K562 (cell line): ENCODE measurements around the gene ZSCAN12. TPM values are rescaled to one million over a fixed set of nuclear protein-coding genes. Genes with fewer than 3 reads are reported as not detected.

Experiments
- ARID1B ChIP-seq: fragments of 450-650 bp; IDR thresholded peaks from 2 replicates; pipeline ENCODE4 v1.6.1; 2016; ENCODE audit warnings: antibody characterized with exemption, mild to moderate bottlenecking, inconsistent platforms
- ARID2 ChIP-seq: fragments of 450-650 bp; IDR thresholded peaks from 2 replicates; pipeline ENCODE4 v1.6.1; 2017; ENCODE audit warnings: antibody characterized with exemption, mild to moderate bottlenecking
- ATF1 ChIP-seq, 2 experiments: fragments of 450-650 bp in 1 of 2; IDR thresholded peaks; 2 replicates each; pipeline ENCODE4 v1.6.1; 2016; ENCODE audit warnings: missing compliant biosample characterization in 1 of 2, missing genetic modification characterization in 1 of 2
- ATF3 ChIP-seq, 2 experiments: fragments of 450-650 bp in 1 of 2; sonication (generic) in 1 of 2; formaldehyde crosslinking in 1 of 2; IDR thresholded peaks in 1 of 2; conservative IDR thresholded peaks in 1 of 2; 2 replicates each; pipeline versions ENCODE4 v1.6.1 to v1.8.1; 2016 to 2023; ENCODE audit warnings: mild to moderate bottlenecking in 2 of 2, moderate library complexity in 2 of 2, inconsistent platforms in 1 of 2, missing genetic modification reagents in 1 of 2
- BMI1 ChIP-seq: fragments of 150-350 bp; IDR thresholded peaks from 2 replicates; pipeline ENCODE4 v1.6.1; 2014; ENCODE audit warnings: low read length
- CBFA2T3 ChIP-seq: fragments of 450-650 bp; IDR thresholded peaks from 2 replicates; pipeline ENCODE4 v1.6.1; 2017
- CREM ChIP-seq: IDR thresholded peaks from 2 replicates; pipeline ENCODE4 v1.6.1; 2014; ENCODE audit warnings: antibody characterized with exemption, low read depth
- CSDE1 ChIP-seq, 2 experiments: fragments of 450-650 bp; IDR thresholded peaks; 2 replicates each; pipeline ENCODE4 v1.6.1; 2016; ENCODE audit warnings: mild to moderate bottlenecking in 1 of 2
- CTCFL ChIP-seq: IDR thresholded peaks from 2 replicates; pipeline ENCODE4 v1.6.1; 2011; ENCODE audit warnings: borderline replicate concordance, low read depth, mild to moderate bottlenecking, moderate library complexity, low read length; ENCODE audit not compliant: insufficient read depth, poor library complexity, severe bottlenecking
- DACH1 ChIP-seq: fragments of 450-650 bp; IDR thresholded peaks from 2 replicates; pipeline ENCODE4 v1.6.1; 2018; ENCODE audit not compliant: partially characterized antibody
- FOXK1 ChIP-seq: sonication (generic); formaldehyde crosslinking; IDR thresholded peaks from 2 replicates; pipeline ENCODE4 v1.8.0; 2022; ENCODE audit warnings: missing genetic modification reagents, mild to moderate bottlenecking, borderline replicate concordance
- HCFC1 ChIP-seq: IDR thresholded peaks from 2 replicates; pipeline ENCODE4 v1.6.1; 2012; ENCODE audit warnings: low read depth, low read length, improper control_type of control experiment
- HLTF ChIP-seq: fragments of 450-650 bp; IDR thresholded peaks from 2 replicates; pipeline ENCODE4 v1.6.1; 2016
- LEF1 ChIP-seq: fragments of 450-650 bp; IDR thresholded peaks from 2 replicates; pipeline ENCODE4 v1.6.1; 2016; ENCODE audit warnings: mild to moderate bottlenecking
- MAFK ChIP-seq: IDR thresholded peaks from 2 replicates; pipeline ENCODE4 v1.6.1; 2011; ENCODE audit warnings: low read length, improper control_type of control experiment
- NR0B1 ChIP-seq: fragments of 450-650 bp; IDR thresholded peaks from one replicate; pipeline ENCODE4 v1.6.1; 2018; ENCODE audit warnings: mild to moderate bottlenecking, moderate library complexity; ENCODE audit not compliant: partially characterized antibody
- PHF21A ChIP-seq: fragments of 450-650 bp; IDR thresholded peaks from 2 replicates; pipeline ENCODE4 v1.6.1; 2017; ENCODE audit warnings: low read depth, borderline replicate concordance
- PHF8 ChIP-seq: fragments of 200-600 bp; sonication (generic); IDR thresholded peaks from 2 replicates; pipeline ENCODE4 v1.6.1; 2012; ENCODE audit warnings: mixed run types, mild to moderate bottlenecking, inconsistent platforms, low read length, moderate library complexity, borderline replicate concordance
- POLR2AphosphoS2 ChIP-seq: IDR thresholded peaks from 2 replicates; pipeline ENCODE4 v1.6.1; 2012; ENCODE audit warnings: low read length, improper control_type of control experiment
- PPARD ChIP-seq: fragments of 250-450 bp; sonication (Bioruptor Pico); IDR thresholded peaks from 2 replicates; pipeline ENCODE4 v1.8.0; 2022; ENCODE audit warnings: inconsistent platforms, mild to moderate bottlenecking, moderate library complexity
- PTRF ChIP-seq: fragments of 450-650 bp; IDR thresholded peaks from 2 replicates; pipeline ENCODE4 v1.6.1; 2016; ENCODE audit warnings: mild to moderate bottlenecking, missing genetic modification characterization, missing compliant biosample characterization
- SMARCA4 ChIP-seq: fragments of 450-650 bp; IDR thresholded peaks from 2 replicates; pipeline ENCODE4 v1.6.1; 2016
- TAF15 ChIP-seq: fragments of 200-400 bp; formaldehyde crosslinking; IDR thresholded peaks from 2 replicates; pipeline ENCODE4 v1.6.1; 2017; ENCODE audit warnings: mild to moderate bottlenecking, low read depth, low read length, moderate library complexity
- ZNF134 ChIP-seq: fragments of 250-450 bp; sonication (Bioruptor Pico); conservative IDR thresholded peaks from 2 replicates; pipeline ENCODE4 v1.4.0; 2020
- ZNF146 ChIP-seq: IDR thresholded peaks from one replicate; pipeline ENCODE4 v1.6.1; 2018; ENCODE audit warnings: missing compliant biosample characterization; ENCODE audit not compliant: unreplicated experiment
- ZNF224 ChIP-seq: sonication (generic); formaldehyde crosslinking; IDR thresholded peaks from 2 replicates; pipeline ENCODE4 v1.8.0; 2022; ENCODE audit warnings: mild to moderate bottlenecking, missing genetic modification reagents
- ZSCAN29 ChIP-seq: fragments of 450-650 bp; IDR thresholded peaks from 2 replicates; pipeline ENCODE4 v1.6.1; 2017
- polyA plus RNA-seq, 8 experiments: library from polyadenylated mRNA; depleted of rRNA in 4 of 8; stranded (reverse) in 5 of 8; unstranded in 3 of 8; fragments of >200 nt; fragmentation: Nextera tagmentation in 2 of 8; fragmentation: Illumina TruSeq in 1 of 8; extraction: Ambion mirVana in 2 of 8; extraction: Trizol in 1 of 8; gene quantifications; 2 replicates each; pipeline versions ENCODE4 v1.2.1 to v1.2.3, GENCODE V29; 2011 to 2014; ENCODE audit warnings: inconsistent platforms in 1 of 8, missing spikeins in 1 of 8
- total RNA-seq, 7 experiments: library from RNA; depleted of rRNA in 6 of 7; stranded (reverse); fragments of >200 nt in 6 of 7; fragmentation: Illumina TruSeq in 2 of 7; extraction: Trizol in 2 of 7; gene quantifications; 2 replicates each; pipeline versions ENCODE4 v1.2.1 to v1.2.3, GENCODE V29; 2011 to 2021; ENCODE audit warnings: low replicate concordance in 1 of 7
- TF ChIP-seq, protein P1 (sequence below): fragments of 250-450 bp; sonication (Bioruptor Pico); IDR thresholded peaks from 2 replicates; pipeline ENCODE4 v1.8.0; 2022; ENCODE audit warnings: inconsistent platforms, mild to moderate bottlenecking, moderate library complexity, borderline replicate concordance

ZSCAN12 gene
- total and polyA plus RNA-seq, 9 of the 15 experiments (the other 6 are each of a cell fraction or from before 2014, with no cell fraction given), result 2.5 to 19.6 (median 12.5) TPM

- TF ChIP-seq CBFA2T3, result 0 out of 2 replicates have a peak, but pooled peaks have one; percentile 14
- peak; percentile 63; the same call in 1 of the 2 replicates for TF ChIP-seq SMARCA4
- no peak for TF ChIP-seq FOXK1
- no peak for TF ChIP-seq PTRF (tag)
- peak; percentile 54; the same call in 1 of the 2 replicates for TF ChIP-seq ARID1B
- TF ChIP-seq CTCFL, result no peak
- TF ChIP-seq, protein P1, sequence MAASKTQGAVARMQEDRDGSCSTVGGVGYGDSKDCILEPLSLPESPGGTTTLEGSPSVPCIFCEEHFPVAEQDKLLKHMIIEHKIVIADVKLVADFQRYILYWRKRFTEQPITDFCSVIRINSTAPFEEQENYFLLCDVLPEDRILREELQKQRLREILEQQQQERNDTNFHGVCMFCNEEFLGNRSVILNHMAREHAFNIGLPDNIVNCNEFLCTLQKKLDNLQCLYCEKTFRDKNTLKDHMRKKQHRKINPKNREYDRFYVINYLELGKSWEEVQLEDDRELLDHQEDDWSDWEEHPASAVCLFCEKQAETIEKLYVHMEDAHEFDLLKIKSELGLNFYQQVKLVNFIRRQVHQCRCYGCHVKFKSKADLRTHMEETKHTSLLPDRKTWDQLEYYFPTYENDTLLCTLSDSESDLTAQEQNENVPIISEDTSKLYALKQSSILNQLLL (CRISPR knock-in tag), result no peak
- TF ChIP-seq DACH1, result no peak
- TF ChIP-seq PPARD, result no peak
- TF ChIP-seq ATF3 (IDR thresholded peaks at IDR 0.05), result peak; percentile 57; the same call in 1 of the 2 replicates
- no peak for TF ChIP-seq ATF3 (CRISPR knock-in tag; conservative IDR thresholded peaks at IDR 0.05)
- TF ChIP-seq LEF1, result no peak
- no peak for TF ChIP-seq PHF21A
- no peak for TF ChIP-seq CSDE1 (IDR thresholded peaks at IDR 0.05)
- TF ChIP-seq HCFC1, result no peak
- no peak for TF ChIP-seq ARID2
- TF ChIP-seq PHF8, result no peak
- TF ChIP-seq ZNF224 (CRISPR knock-in tag), result no peak
- no peak for TF ChIP-seq ZNF134 (CRISPR knock-in tag)
- no peak for TF ChIP-seq TAF15
- TF ChIP-seq CREM, result no peak
- no peak for TF ChIP-seq NR0B1
- no peak for TF ChIP-seq POLR2AphosphoS2
- peak; percentile 53 for TF ChIP-seq MAFK
- no peak for TF ChIP-seq ZSCAN29
- no peak for TF ChIP-seq ZNF146
- TF ChIP-seq ATF1 (CRISPR knock-in tag; IDR thresholded peaks at IDR 0.05), result no peak
- no peak for TF ChIP-seq ATF1 (tag; IDR thresholded peaks at IDR 0.05)
- no peak for TF ChIP-seq HLTF
- no peak for TF ChIP-seq BMI1
Measured at GRCh38 chr6:28424163-28424562, 24.6 kb upstream of the ZSCAN12 start (continued).
